GM18499 (cell line): ENCODE results near the gene TFDP1.

Experiments
- ATAC-seq: cut with Tn5 transposase; IDR thresholded peaks from one replicate; pipeline ENCODE4 v1.9.1; 2021; ENCODE audit warnings: moderate number of reproducible peaks; ENCODE audit not compliant: insufficient read depth, unreplicated experiment

Gene TFDP1

GRCh38 chr13:113584205-113584869, at the start of gene TFDP1:
TSS of gene TFDP1 (plus strand) at chr13:113584753. CDS start at chr13:113585838, 1,085 bp downstream.
- peak; percentile 48 for ATAC-seq

DNA sequence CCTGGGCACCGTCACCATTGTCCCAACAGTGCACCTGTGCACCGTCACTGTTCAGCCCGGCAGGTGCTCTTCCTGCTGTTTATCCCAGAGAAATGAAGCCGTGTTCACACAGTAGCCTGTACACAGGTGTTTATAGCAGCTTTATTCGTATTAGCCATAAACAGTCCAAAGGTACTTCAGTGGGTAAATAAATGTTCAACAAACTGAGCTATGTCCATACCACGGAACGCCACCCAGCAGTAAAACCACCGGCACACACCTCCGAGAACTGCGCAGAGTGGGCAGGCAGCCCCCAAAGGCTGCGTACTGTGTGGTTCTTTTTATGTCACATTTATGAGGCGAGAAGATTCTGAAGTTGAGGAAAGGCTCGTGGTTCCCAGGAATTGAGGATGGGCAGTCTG, 49.2 kb upstream of the TFDP1 start:
- no peak for ATAC-seq

- ATAC-seq, result no peak
These were observed 48.0 kb upstream of the TFDP1 start for GRCh38 chr13:113536461-113537110.

GRCh38 chr13:113537205-113537604, 47.3 kb upstream of the TFDP1 start:
- ATAC-seq, result no peak

- no peak for ATAC-seq
These were observed 46.5 kb upstream of the TFDP1 start for GRCh38 chr13:113537909-113538688.

GRCh38 chr13:113538689-113539058, 45.9 kb upstream of the TFDP1 start:
- no peak for ATAC-seq

GRCh38 chr13:113539176-113539575, 45.4 kb upstream of the TFDP1 start:
- ATAC-seq, result no peak

- ATAC-seq, result no peak
These were observed 44.7 kb upstream of the TFDP1 start for GRCh38 chr13:113539822-113540221.

DNA sequence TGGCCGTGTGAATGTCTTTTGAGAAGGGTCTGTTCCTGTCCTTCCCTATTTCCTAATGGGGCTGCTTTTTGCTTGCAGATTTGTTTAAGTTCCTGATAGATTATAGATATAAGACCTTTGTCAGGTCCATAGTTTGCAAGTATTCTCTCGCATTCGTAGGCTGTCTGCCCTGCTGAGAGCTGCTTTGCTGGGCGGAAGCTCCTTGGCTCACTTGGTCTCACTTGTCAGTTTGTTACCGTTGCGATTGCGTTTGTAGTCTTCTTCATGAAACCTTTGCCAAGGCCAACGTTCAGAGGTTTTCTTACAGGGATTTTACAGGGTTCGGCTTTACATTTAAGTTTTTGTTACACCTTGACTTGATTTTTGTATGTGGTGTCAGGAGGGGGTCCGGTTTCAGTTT, 44.0 kb upstream of the TFDP1 start:
- ATAC-seq, result no peak

DNA sequence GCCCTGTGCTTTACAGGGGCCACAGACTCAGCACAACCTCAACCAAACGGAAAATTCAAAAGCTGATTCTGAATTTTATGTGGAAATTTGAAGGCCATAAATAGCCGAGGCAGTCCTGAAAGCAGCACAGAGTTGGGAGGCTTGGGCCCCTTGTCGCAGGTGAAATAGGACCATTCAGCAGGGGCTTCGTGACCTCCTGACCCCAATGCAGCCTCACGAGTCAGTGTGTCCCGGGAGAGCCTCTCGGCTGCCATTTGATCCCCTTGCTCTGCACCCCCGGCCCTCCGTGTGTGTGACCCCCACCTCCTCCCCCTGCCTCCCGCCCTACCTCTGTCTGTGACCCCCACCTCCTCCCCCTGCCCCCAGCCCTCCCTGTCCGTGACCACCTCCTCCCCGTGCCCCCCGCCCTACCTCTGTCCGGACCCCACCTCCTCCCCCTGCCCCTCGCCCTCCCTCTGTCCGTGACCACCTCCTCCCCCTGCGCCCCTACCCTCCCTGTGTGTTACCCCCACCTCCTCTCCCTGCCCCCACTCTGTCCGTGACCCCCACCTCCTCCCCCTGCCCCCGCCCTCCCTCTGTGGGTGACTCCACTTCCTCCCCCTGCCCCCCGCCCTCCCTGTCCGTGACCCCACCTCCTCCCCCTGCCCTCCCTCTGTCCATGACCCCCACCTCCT, 41.7 kb upstream of the TFDP1 start:
- ATAC-seq, result no peak

GRCh38 chr13:113544071-113544891, 40.3 kb upstream of the TFDP1 start:
- no peak for ATAC-seq

- no peak for ATAC-seq
These were observed 39.7 kb upstream of the TFDP1 start for GRCh38 chr13:113544896-113545295.

DNA sequence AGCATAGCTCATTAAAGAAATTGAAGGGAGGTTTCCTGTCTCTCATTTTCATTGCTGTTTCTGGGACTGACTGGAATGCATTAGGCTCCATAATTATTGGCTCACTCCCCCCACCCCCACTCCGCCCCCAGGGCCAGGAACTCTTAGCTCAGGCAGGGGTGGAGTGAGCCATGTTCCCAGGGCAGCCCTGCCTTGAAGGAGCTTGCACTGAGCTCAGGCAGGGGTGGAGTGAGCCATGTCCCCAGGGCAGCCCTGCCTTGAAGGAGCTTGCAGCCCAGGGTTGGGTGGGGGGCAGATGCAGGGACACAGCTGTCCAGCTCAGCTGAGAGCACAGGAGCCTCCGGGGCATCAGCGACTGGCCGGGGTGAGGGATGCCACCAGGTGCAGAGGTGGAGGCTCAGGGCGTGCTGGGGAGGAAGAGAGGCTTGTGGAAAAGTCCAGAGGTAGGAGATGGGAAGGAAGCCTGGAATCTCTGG, 39.1 kb upstream of the TFDP1 start:
- ATAC-seq, result no peak

- ATAC-seq, result no peak
These were observed 38.5 kb upstream of the TFDP1 start for GRCh38 chr13:113545931-113546516.

DNA sequence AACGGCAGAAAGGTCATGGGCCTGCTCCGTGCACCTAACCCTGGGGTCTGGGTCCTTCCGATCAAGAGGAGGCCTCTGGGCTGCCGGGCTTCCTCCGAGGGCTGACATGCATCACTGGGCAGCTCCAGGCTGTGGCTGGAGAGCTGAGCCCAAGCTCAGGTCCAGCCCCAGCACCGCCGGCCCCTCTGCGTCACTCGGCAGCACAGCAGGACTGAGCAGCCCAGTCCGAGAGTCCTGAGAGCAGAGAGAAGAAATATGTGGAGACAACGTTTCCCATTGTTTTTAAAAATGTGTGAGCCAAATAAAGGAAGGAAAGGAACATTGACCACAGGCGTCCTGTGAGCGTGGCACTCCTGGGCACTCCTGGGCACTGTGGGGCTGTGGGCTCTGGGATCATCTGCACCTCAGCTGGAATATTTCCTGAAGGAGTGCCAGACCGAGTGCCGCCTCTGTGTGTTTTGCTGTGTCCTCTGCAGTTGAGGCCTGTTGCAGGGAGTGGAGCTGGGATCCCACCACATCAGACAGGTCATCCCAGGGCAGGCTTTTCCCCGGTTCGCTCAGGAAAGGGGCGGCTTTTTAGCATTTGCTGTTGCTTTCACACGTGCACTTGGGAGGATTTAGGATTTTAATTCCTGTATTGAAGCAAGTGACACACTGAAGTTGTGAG, 37.8 kb upstream of the TFDP1 start:
- ATAC-seq, result no peak

DNA sequence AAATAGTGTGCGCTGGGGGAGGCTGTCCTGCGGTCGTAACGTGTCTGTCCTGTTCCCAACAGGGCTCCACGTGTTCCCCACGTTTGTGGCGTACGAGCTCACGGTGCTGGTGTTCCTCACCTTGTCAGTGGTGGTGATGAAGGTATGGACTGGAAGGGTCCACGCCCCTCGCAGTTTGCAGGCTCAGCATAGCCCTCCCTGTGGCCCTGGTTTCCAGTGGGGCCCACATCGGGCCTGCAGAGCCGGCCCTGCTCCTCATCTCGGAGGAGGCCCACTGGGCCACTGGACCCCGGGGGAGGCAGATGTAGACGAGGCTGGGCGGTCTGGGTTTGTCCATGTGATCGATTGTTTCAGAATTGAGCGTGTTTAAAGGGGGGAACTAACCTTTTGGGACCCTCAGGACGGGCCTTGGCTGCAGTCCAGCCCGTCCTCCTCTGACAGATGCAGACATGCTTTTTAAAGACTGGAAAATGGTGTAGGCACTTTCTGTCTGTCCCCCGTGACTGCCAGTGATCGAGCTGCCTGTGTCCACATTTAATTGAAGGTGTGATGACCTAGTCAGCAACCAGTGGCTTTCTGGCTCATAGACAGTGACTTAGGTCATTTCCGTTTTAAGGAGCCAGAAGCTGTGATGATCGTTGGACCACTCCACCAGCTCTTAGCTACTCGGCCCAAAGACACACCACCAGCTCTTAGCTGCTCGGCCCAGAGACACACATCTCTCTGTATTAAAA, 37.1 kb upstream of the TFDP1 start:
- no peak for ATAC-seq

- ATAC-seq, result no peak
These were observed 36.3 kb upstream of the TFDP1 start for GRCh38 chr13:113548171-113548641.
